Smooth muscle cell (in vitro differentiated cells): ENCODE data around the gene GSTM1. TPM values are rescaled to one million over a fixed set of nuclear protein-coding genes. Genes with fewer than 3 reads are reported as not detected.
A peak's percentile ranks its signal among the peaks of the same experiment; 100 is the strongest.

Source experiments
- DNase-seq: peaks from one replicate; lab custom pipeline; 2025; ENCODE audit not compliant: unreplicated experiment; lab: John Stamatoyannopoulos, UW
- H2AFZ ChIP-seq: fragments of 200-600 bp; sonication (generic); 2 replicates; pipeline ENCODE4 v1.6.0; 2016; ENCODE audit warnings: antibody characterized with exemption, low read depth, mild to moderate bottlenecking
- H3F3A ChIP-seq: fragments of 200-600 bp; sonication (generic); 2 replicates; pipeline ENCODE4 v1.6.0; 2017; ENCODE audit warnings: antibody characterized with exemption, low read depth
- H3K27ac ChIP-seq: fragments of 200-600 bp; sonication (generic); 2 replicates; pipeline ENCODE4 v1.5.1; 2016; ENCODE audit warnings: low read depth, mild to moderate bottlenecking
- H3K27me3 ChIP-seq: fragments of 200-600 bp; sonication (generic); 2 replicates; pipeline ENCODE4 v1.6.1; 2016; ENCODE audit warnings: low read depth, mild to moderate bottlenecking
- H3K36me3 ChIP-seq: fragments of 200-600 bp; sonication (generic); 2 replicates; pipeline ENCODE4 v1.5.1; 2016; ENCODE audit warnings: low read depth
- H3K4me1 ChIP-seq: fragments of 200-600 bp; sonication (generic); 2 replicates; pipeline ENCODE4 v1.5.1; 2016; ENCODE audit warnings: low read depth
- H3K4me2 ChIP-seq: fragments of 200-600 bp; sonication (generic); 2 replicates; pipeline ENCODE4 v1.6.0; 2016; ENCODE audit warnings: mild to moderate bottlenecking
- H3K4me3 ChIP-seq: fragments of 200-600 bp; sonication (generic); 2 replicates; pipeline ENCODE4 v1.5.1; 2016; ENCODE audit warnings: mild to moderate bottlenecking
- H3K79me2 ChIP-seq: fragments of 200-600 bp; sonication (generic); 2 replicates; pipeline ENCODE4 v1.6.0; 2016; ENCODE audit warnings: low read depth, mild to moderate bottlenecking
- H3K9ac ChIP-seq: fragments of 200-600 bp; sonication (generic); 2 replicates; pipeline ENCODE4 v1.6.0; 2016; ENCODE audit warnings: low read depth
- H3K9me3 ChIP-seq: fragments of 200-600 bp; sonication (generic); replicated peaks from 2 replicates; pipeline ENCODE4 v1.5.1; 2016; ENCODE audit warnings: low read depth
- H4K20me1 ChIP-seq: fragments of 200-600 bp; sonication (generic); 2 replicates; pipeline ENCODE4 v1.6.0; 2016; ENCODE audit warnings: low read depth
- WGBS: methylation state at CpG from one replicate; pipeline ENCODE4 v1.1.7; 2016; ENCODE audit warnings: low lambda C conversion rate; 5-methylcytosine and 5-hydroxymethylcytosine counted together
- polyA plus RNA-seq: library from polyadenylated mRNA; unstranded; fragments of >200 nt; fragmentation: Nextera tagmentation; extraction: Ambion mirVana; gene quantifications from 2 replicates; pipeline ENCODE4 v1.2.1, GENCODE V29; 2016
- total RNA-seq: library from RNA; depleted of rRNA; stranded (reverse); fragments of >200 nt; gene quantifications from 2 replicates; pipeline ENCODE4 v1.2.3, GENCODE V29; 2014
- TF ChIP-seq, protein P1 (sequence below): fragments of 200-600 bp; sonication (generic); IDR thresholded peaks from 2 replicates; pipeline ENCODE4 v1.5.1; 2017; ENCODE audit warnings: borderline replicate concordance, mild to moderate bottlenecking, antibody characterized with exemption; ENCODE audit not compliant: insufficient read depth, poor library complexity, severe bottlenecking

GSTM1 gene
- total and polyA plus RNA-seq, 2 experiments from 2014 or later, result 20.9 to 31.4 TPM

DNA sequence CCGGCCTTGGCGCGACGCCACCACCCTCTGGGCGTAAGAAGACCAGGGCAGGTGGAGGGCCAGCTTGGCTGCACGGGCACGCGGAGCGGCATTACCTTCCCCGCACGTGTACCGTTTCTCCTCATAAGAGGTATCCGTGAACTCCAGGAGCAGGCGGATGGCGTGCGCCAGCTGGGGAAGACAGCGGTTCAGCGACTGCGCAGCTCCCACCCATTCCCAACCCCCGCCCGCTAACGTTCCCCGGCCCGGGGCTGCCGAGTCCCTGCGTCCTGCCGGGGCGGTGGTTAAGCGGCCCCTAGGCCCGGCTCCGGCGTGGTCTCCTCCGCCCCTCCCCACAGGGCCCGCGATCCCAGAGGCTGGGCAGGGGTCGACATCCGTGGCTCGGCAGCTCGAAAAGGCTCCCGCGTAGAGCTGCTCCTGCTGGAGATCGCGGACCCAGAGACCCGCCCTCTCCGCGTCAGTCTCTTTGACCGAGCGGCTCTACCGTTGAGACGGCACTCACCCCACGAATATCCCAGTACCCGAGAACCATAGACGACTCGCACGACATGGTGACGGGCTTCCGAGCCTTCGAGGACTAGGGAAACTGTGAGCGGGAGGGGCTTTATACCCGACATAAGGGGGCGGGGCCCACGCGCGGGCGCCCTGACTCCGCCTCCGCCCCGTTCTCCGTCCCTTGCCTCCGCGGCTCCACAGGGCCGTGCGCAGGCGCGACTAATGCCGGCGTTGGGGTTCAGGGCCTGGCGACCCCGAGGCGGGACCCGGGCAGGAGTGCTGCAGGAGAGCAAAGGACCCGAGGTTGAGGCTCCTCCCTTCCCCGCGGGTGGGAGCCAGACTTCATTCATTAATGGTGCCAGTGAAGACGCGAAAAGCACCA lies 52.4 kb downstream of the GSTM1 start:
- Histone ChIP-seq H3K27ac (peak overlapping the region; percentile 81), H2AFZ (peak overlapping the region; percentile 94), H3K4me2 (peak overlapping the region; percentile 98), H4K20me1 (no peaks in the 10 kb centered on the region), H3K36me3 (peaks cover 4% of the 10 kb centered on the region), H3K4me1 (peaks cover 11% of the 10 kb centered on the region), H3K4me3 (peak overlapping the region; percentile 87), H3K27me3 (no peaks in the 10 kb centered on the region), H3K79me2 (peaks cover 5% of the 10 kb centered on the region), H3K9ac (peak overlapping the region; percentile 90), H3K9me3 (no peaks in the 10 kb centered on the region), H3F3A (no peaks in the 10 kb centered on the region)
- TF ChIP-seq, protein P1, sequence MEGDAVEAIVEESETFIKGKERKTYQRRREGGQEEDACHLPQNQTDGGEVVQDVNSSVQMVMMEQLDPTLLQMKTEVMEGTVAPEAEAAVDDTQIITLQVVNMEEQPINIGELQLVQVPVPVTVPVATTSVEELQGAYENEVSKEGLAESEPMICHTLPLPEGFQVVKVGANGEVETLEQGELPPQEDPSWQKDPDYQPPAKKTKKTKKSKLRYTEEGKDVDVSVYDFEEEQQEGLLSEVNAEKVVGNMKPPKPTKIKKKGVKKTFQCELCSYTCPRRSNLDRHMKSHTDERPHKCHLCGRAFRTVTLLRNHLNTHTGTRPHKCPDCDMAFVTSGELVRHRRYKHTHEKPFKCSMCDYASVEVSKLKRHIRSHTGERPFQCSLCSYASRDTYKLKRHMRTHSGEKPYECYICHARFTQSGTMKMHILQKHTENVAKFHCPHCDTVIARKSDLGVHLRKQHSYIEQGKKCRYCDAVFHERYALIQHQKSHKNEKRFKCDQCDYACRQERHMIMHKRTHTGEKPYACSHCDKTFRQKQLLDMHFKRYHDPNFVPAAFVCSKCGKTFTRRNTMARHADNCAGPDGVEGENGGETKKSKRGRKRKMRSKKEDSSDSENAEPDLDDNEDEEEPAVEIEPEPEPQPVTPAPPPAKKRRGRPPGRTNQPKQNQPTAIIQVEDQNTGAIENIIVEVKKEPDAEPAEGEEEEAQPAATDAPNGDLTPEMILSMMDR, result no peak
- peak; percentile 72 for DNase-seq
- WGBS, result 1% methylated on average over 70 of the region's 86 CpGs

DNA sequence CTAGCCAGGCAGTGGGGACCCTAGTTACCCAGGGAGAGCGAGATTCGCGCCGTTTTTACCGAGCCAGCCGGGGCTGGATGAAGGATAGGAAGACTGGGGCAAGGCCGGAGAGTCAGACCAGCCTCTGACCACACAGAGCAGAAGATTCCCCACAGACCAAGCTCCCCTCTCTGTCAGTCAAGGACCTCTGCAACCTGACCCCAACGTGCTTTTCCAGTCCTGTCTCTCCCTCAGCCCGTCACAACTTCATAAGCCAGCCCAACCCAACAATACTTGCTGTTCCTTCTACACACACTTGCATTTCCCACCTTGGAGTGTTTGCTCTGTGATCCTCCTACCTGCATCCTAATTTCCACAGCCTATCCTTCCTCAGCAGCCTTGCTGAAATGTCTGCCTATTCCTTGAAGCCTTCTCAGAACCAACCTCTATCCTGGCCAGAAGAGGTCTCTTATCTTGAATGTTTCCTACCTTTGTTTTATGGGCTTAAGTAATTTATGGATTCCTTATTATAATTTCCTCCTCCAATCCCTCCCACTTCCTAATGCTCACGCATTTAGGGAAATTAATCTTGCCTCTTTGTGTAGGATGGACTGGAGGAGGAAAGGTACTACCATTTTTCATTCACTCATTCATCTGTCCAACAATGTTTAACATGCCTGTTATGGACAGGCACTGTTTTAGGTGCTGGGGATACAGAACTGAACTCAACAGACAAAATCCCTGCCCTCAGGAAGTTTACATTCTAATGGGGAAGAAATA lies 53.2 kb downstream of the GSTM1 start, which contains the start of gene GSTM3:
TSS of gene GSTM3 (minus strand) at position 424 of the 759 bp plus-strand sequence. CDS start 751 bp downstream, outside the sequence.
- DNase-seq, result no peak
- Histone ChIP-seq H3K9ac (peak within 1 kb of the TSS; percentile 90), H3K79me2 (peaks cover 5% of the 10 kb centered on the region), H3K4me3 (peak within 1 kb of the TSS; percentile 87), H2AFZ (peak within 1 kb of the TSS; percentile 94), H4K20me1 (no peaks in the 10 kb centered on the region), H3K4me1 (peaks cover 11% of the 10 kb centered on the region), H3K4me2 (peak within 1 kb of the TSS; percentile 98), H3K9me3 (no peaks in the 10 kb centered on the region), H3K27ac (peak within 1 kb of the TSS; percentile 81), H3K27me3 (no peaks in the 10 kb centered on the region), H3K36me3 (peaks cover 4% of the 10 kb centered on the region), H3F3A (no peaks in the 10 kb centered on the region)
- TF ChIP-seq, protein P1, result no peak
- 12% methylated on average over 10 of the region's 10 CpGs for WGBS

Other genes starting within 250 kb of the GSTM1 start
- gene SYPL2, start 221.3 kb upstream of the GSTM1 start, total RNA-seq, result 0.04 TPM in 1 of 2 replicates, not detected in the other
- not detected in 2 replicates for gene SYPL2, start 221.3 kb upstream of the GSTM1 start, polyA plus RNA-seq
- gene ATXN7L2, start 203.9 kb upstream of the GSTM1 start, total RNA-seq, result 1.9 and 2.4 TPM in 2 replicates
- gene ATXN7L2, start 203.9 kb upstream of the GSTM1 start, polyA plus RNA-seq, result 5.7 and 6.2 TPM in 2 replicates
- gene CYB561D1, start 193.7 kb upstream of the GSTM1 start, total RNA-seq, result 4.5 and 8.6 TPM in 2 replicates
- 5.3 and 7.4 TPM in 2 replicates for gene CYB561D1, start 193.7 kb upstream of the GSTM1 start, polyA plus RNA-seq
- gene AMIGO1, start 178.1 kb upstream of the GSTM1 start, total RNA-seq, result 0.31 and 0.99 TPM in 2 replicates
- 0.93 and 1.4 TPM in 2 replicates for gene AMIGO1, start 178.1 kb upstream of the GSTM1 start, polyA plus RNA-seq
- gene GPR61, start 147.9 kb upstream of the GSTM1 start, total RNA-seq, result not detected in 2 replicates
- gene GPR61, start 147.9 kb upstream of the GSTM1 start, polyA plus RNA-seq, result 0.37 TPM in 1 of 2 replicates, not detected in the other
- gene GNAI3, start 139.2 kb upstream of the GSTM1 start, total RNA-seq, result 15.4 and 19.0 TPM in 2 replicates
- 11.4 and 13.0 TPM in 2 replicates for gene GNAI3, start 139.2 kb upstream of the GSTM1 start, polyA plus RNA-seq
- gene GNAT2, start 68.2 kb upstream of the GSTM1 start, total RNA-seq, result not detected in 2 replicates
- not detected in 2 replicates for gene GNAT2, start 68.2 kb upstream of the GSTM1 start, polyA plus RNA-seq
- gene AMPD2, start 68.0 kb upstream of the GSTM1 start, total RNA-seq, result 57.4 and 69.2 TPM in 2 replicates
- 104 and 122 TPM in 2 replicates for gene AMPD2, start 68.0 kb upstream of the GSTM1 start, polyA plus RNA-seq
- 23.2 and 25.8 TPM in 2 replicates for gene GSTM4, start 31.7 kb upstream of the GSTM1 start, total RNA-seq
- gene GSTM4, start 31.7 kb upstream of the GSTM1 start, polyA plus RNA-seq, result 32.8 and 34.4 TPM in 2 replicates
- gene GSTM2, start 19.8 kb upstream of the GSTM1 start, total RNA-seq, result 29.2 and 30.3 TPM in 2 replicates
- 41.2 and 43.8 TPM in 2 replicates for gene GSTM2, start 19.8 kb upstream of the GSTM1 start, polyA plus RNA-seq
- not detected in 2 replicates for gene GSTM5, start 24.4 kb downstream of the GSTM1 start, total RNA-seq
- gene GSTM5, start 24.4 kb downstream of the GSTM1 start, polyA plus RNA-seq, result 0.17 and 0.87 TPM in 2 replicates
- gene GSTM3, start 53.2 kb downstream of the GSTM1 start, total RNA-seq, result 117 and 153 TPM in 2 replicates
- gene GSTM3, start 53.2 kb downstream of the GSTM1 start, polyA plus RNA-seq, result 211 and 218 TPM in 2 replicates
- gene EPS8L3, start 76.1 kb downstream of the GSTM1 start, total RNA-seq, result not detected in 2 replicates
- gene EPS8L3, start 76.1 kb downstream of the GSTM1 start, polyA plus RNA-seq, result not detected in 2 replicates
- 30.9 and 43.4 TPM in 2 replicates for gene CSF1, start 223.0 kb downstream of the GSTM1 start, total RNA-seq
- gene CSF1, start 223.0 kb downstream of the GSTM1 start, polyA plus RNA-seq, result 17.1 and 22.4 TPM in 2 replicates